SK-N-MC (cell line): ENCODE measurements around the gene TGM1.
A peak's percentile ranks its signal among the peaks of the same experiment; 100 is the strongest.

Experiments used
- DNase-seq: peaks from one replicate; pipeline ENCODE4 v3.0.0-alpha.2; 2011; ENCODE audit warnings: low read depth, low spot score
- H3K27ac ChIP-seq: fragments of 200-600 bp; sonication (generic); 2 replicates; pipeline ENCODE4 v1.5.1; 2016; ENCODE audit warnings: mixed run types
- H3K36me3 ChIP-seq: fragments of 200-600 bp; sonication (generic); 2 replicates; pipeline ENCODE4 v1.6.1; 2017; ENCODE audit warnings: antibody characterized with exemption, low read length, mixed read lengths; ENCODE audit not compliant: insufficient read depth
- H3K4me3 ChIP-seq: fragments of 200-600 bp; sonication (generic); 2 replicates; pipeline ENCODE4 v1.5.1; 2016
- H3K9ac ChIP-seq: fragments of 200-600 bp; sonication (generic); 2 replicates; pipeline ENCODE4 v1.8.0; 2017; ENCODE audit warnings: mixed run types, mixed read lengths; ENCODE audit not compliant: insufficient read length
- H3K9me3 ChIP-seq: fragments of 200-600 bp; sonication (generic); 2 replicates; pipeline ENCODE4 v1.6.1; 2017; ENCODE audit warnings: low read depth, mild to moderate bottlenecking, antibody characterized with exemption, low read length, moderate library complexity, mixed read lengths
- EZH2 ChIP-seq: fragments of 200-600 bp; sonication (generic); IDR thresholded peaks from one replicate; pipeline ENCODE4 v1.6.1; 2017; ENCODE audit warnings: antibody characterized with exemption
- FOXP2 ChIP-seq: optimal IDR thresholded peaks from 2 replicates; pipeline ENCODE3; 2011; ENCODE audit warnings: mild to moderate bottlenecking, moderate library complexity; ENCODE audit not compliant: insufficient read depth; ENCODE audit errors: extremely low read length, control extremely low read depth
- POLR2AphosphoS5 ChIP-seq: IDR thresholded peaks from 2 replicates; pipeline ENCODE4 v1.6.1; 2012; ENCODE audit warnings: mild to moderate bottlenecking, low read depth, low read length, borderline replicate concordance

Gene TGM1

DNA sequence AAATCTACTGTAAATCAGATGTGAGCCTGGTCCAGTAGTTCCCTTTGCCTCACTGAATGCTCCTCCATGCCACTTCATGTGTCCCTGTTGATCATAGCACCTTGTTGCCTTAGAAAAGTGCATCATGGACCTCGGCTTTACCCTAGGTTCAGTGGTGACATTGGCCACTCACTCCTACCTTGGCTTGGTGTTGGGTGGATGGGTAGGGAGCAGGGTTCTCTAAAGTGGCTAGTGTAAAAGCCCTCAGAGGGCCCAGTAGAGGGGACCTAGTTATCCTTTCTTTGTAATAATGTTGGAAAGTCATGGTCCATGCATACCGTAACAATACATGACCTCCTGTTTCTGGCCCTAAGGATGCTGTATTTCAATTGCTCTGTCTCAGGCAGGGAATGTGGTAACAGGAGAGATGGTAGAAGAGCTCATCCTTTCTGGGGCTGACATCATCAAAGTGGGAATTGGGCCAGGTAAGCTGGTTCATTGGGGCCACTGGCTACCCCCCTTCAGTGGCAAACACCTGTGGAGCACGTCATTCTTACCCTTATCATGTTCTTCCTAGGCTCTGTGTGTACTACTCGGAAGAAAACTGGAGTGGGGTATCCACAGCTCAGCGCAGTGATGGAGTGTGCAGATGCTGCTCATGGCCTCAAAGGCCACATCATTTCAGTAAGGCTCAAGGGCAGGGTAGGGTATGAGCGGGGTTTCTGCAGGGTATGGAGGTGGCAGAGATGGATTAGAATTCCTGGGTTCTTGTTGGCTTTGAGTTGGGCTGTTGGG lies 26.1 kb downstream of the TGM1 start:
- Histone ChIP-seq H3K36me3 (peaks cover 74% of the 10 kb centered on the region), H3K4me3 (no peak overlapping the region), H3K9me3 (no peaks in the 10 kb centered on the region), H3K27ac (no peak overlapping the region), H3K9ac (no peak overlapping the region)
- TF ChIP-seq FOXP2, result no peak
- no peak; the same call in 1 of the 2 replicates for TF ChIP-seq POLR2AphosphoS5
- no peak for TF ChIP-seq EZH2
- DNase-seq, result no peak

DNA sequence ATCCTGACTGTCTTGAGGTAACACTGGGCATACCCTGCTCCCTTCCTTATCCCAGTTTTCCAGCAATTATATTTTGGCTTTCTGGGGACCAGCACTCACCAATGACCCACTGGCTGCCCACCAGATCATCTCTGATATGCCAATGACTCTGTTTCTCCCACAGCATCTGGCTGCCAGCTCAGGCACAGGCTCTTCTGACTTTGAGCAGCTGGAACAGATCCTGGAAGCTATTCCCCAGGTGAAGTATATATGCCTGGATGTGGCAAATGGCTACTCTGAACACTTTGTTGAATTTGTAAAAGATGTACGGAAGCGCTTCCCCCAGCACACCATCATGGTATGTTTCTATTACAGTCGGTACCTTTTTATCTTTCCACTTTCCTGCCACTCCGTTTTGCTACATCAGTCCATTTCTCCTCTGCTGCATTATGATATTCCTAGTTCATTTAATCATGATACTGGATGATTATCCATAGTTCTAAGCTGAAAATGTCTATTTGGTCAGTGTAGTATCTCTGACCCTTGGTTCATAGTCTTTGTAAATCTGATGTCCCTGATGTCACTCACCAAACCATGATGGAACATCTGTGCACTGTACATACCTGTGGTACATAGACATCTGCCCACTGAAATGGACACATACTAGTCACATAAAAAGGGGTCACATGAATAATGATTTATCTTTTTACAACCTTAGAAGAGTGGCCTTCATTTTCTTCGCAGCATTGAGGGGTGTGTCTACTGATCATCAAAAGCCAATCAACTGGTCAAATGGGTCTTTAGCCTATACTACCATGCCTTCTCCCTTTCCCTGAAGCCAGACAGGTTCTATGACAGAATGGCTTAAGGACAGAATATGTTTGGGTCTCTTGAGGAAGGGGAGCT lies 26.9 kb downstream of the TGM1 start:
- Histone ChIP-seq H3K9ac (no peak overlapping the region), H3K4me3 (no peak overlapping the region), H3K9me3 (no peaks in the 10 kb centered on the region), H3K27ac (no peak overlapping the region), H3K36me3 (peaks cover 73% of the 10 kb centered on the region)
- no peak for DNase-seq
- no peak for TF ChIP-seq POLR2AphosphoS5
- TF ChIP-seq FOXP2, result no peak
- TF ChIP-seq EZH2, result no peak

DNA sequence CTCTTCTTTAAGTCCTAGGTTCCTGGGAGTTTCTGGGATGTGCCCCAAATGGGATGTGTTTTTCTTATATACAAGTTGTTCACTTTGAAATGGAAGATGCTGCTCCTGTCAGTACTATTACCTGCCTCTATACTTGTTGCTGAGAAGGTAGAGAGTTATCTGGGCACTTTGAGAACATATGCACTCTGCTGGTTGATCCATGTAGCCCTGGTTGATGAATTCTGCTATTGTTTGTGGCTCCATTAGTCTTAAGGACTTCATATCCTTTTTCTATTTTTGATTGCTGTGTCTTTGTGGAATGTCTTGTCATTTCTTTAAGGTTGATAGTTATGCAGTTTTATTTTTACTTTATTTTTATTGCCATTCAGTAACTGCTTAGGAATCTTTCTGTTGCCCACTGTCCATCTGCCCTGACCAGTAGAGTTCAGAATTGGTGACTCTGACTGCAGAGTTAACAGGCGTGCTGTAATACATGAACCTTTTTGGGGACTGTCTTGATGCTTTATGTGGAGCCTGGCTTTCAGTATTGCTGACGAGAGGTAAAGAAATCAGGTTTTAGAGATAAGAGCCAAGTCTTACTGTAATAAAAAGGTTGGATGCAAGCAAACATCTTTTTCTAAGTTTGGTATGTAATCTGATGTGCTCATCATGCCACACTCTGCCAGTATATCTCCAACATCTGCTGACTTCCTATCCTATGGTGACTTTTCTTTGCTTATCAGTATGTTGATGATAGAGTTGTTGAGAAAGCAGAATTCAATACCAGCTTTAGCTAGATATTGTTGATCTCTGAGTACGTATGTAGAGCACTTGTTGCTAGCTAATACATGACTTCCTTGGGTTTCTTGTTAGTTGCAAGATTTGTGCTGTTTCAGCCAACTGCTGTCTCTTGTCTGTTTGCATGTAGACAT lies 28.6 kb downstream of the TGM1 start:
- H3K9ac ChIP-seq, result peak overlapping the region; percentile 93
- H3K36me3 ChIP-seq, result peaks cover 56% of the 10 kb centered on the region
- TF ChIP-seq EZH2 (no peak), POLR2AphosphoS5 (no peak), FOXP2 (no peak)

GRCh38 chr14:24233538-24233866 lies 29.5 kb downstream of the TGM1 start:
- peak overlapping the region; percentile 93 for H3K9ac ChIP-seq
- H3K27ac ChIP-seq, result no peak overlapping the region
- peak overlapping the region; percentile 98 for H3K4me3 ChIP-seq
- H3K36me3 ChIP-seq, result peaks cover 47% of the 10 kb centered on the region
- no peaks in the 10 kb centered on the region for H3K9me3 ChIP-seq
- DNase-seq, result no peak
- TF ChIP-seq FOXP2, result no peak
- TF ChIP-seq EZH2, result no peak
- no peak for TF ChIP-seq POLR2AphosphoS5

More for the DNA sequence above, 28.6 kb downstream of the TGM1 start:
- no peak for DNase-seq
- Histone ChIP-seq H3K4me3 (0 out of 2 replicates have a peak overlapping the region, but pooled peaks have one; percentile 12), H3K27ac (0 out of 2 replicates have a peak overlapping the region, but pooled peaks have one; percentile 21), H3K9me3 (no peaks in the 10 kb centered on the region)

DNA sequence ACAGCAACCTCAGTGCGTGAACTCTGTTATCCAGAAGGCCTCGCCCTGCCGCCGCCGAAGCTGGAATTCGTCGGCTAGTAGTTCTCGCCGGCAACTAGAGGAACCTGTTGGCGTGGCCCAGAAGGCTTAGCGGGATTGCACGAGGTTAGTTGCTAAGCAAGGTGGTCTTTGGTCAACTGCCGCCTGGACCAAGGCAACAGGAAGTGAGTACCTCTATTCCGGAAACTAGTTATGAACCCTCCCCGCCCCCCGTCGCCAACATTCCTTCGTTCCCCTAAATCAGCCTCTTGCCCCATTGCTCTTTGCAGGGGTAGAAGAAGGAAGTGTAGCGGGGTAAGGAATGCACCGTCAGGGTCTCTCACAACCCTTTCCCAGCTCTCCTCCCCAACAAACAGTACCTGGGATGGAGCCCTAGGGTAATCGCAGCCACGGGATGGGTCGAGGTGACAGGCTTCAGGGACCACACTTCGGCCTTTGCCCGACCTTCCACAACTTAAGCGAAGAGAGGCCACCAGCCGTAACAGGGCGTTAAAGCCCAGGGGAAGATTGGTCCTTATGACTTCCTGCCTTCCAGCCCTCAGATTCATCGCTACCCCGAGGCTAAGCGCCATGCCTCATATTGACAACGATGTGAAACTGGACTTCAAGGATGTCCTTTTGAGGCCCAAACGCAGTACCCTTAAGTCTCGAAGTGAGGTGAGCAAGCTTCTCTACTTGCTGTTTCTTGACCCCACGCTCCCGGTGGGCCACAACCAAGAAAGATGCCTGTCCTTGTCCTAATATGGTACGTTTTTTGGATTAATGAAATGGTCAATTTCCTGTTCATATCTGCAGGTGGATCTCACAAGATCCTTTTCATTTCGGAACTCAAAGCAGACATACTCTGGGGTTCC lies 30.1 kb downstream of the TGM1 start, which contains the start of gene GMPR2:
GMPR2 (plus strand) TSS at position 285 of the 893 bp plus-strand sequence; CDS start at position 610, 325 bp downstream.
- peak within 1 kb of the TSS; percentile 93 for H3K9ac ChIP-seq
- peak within 1 kb of the TSS; percentile 98 for H3K4me3 ChIP-seq
- peak; percentile 83 for TF ChIP-seq POLR2AphosphoS5
- no peak for TF ChIP-seq EZH2
- peak; percentile 2 for TF ChIP-seq FOXP2
- peaks cover 46% of the 10 kb centered on the region for H3K36me3 ChIP-seq
- DNase-seq, result no peak
- H3K27ac ChIP-seq, result peak within 1 kb of the TSS; percentile 92
- no peaks in the 10 kb centered on the region for H3K9me3 ChIP-seq

GRCh38 chr14:24232121-24232644 lies 30.8 kb downstream of the TGM1 start, which contains the start of gene NEDD8:
TSS of gene NEDD8 (minus strand) at chr14:24232367. CDS start at chr14:24232267, 100 bp downstream.
- Histone ChIP-seq H3K9me3 (no peaks in the 10 kb centered on the region), H3K27ac (peak within 1 kb of the TSS; percentile 92), H3K36me3 (peaks cover 40% of the 10 kb centered on the region), H3K9ac (peak within 1 kb of the TSS; percentile 93), H3K4me3 (peak within 1 kb of the TSS; percentile 98)
- DNase-seq, result peak; percentile 84
- TF ChIP-seq FOXP2 (peak; percentile 25), EZH2 (no peak), POLR2AphosphoS5 (peak; percentile 58)
